ENCODE data around the gene CFAP77. TPM values are rescaled to one million over a fixed set of nuclear protein-coding genes. Genes with fewer than 3 reads are reported as not detected.

CFAP77 gene
- total and polyA plus RNA-seq, 2 of the 8 experiments (the other 6 are each of a cell fraction or from before 2014, with no cell fraction given), result 0.63 to 0.97 TPM

- no peak overlapping the region for H2BK15ac ChIP-seq (ENCODE audit: low read length)
- no peaks in the 10 kb centered on the region; a peak in 1 of 7 replicates for H3K4me1 ChIP-seq (replicated peaks in 1 of 4; ENCODE audit: control insufficient read depth in 3 of 4, insufficient read depth in 4 of 4, low read length in 3 of 4)
- H3K23me2 ChIP-seq (ENCODE audit: low read depth, low read length), result no peaks in the 10 kb centered on the region
- H3K36me3 ChIP-seq (ENCODE audit: control insufficient read depth in 2 of 4, insufficient read depth in 4 of 4, low read length in 3 of 4), result no peaks in the 10 kb centered on the region
- H3K56ac ChIP-seq (replicated peaks; ENCODE audit: insufficient read length, low read depth, low read length), result no peak overlapping the region
- no peak overlapping the region for H2AK5ac ChIP-seq (ENCODE audit: low read depth, low read length)
- no peak overlapping the region for H2BK12ac ChIP-seq (ENCODE audit: low read depth, low read length)
- FAIRE-seq (no peak), DNase-seq (ENCODE audit: low read depth in 1 of 2, low spot score in 2 of 2) (no peak)
- H3K4me3 ChIP-seq (ENCODE audit: extremely low read depth in 1 of 4, insufficient read depth in 2 of 4, low read depth in 3 of 4, low read length in 4 of 4), result no peak overlapping the region
- no peak overlapping the region for H3K23ac ChIP-seq (ENCODE audit: insufficient read length)
- H2BK20ac ChIP-seq (ENCODE audit: low read length), result no peak overlapping the region
- H4K8ac ChIP-seq (ENCODE audit: extremely low read depth, insufficient read depth, low read length), result no peak overlapping the region
- H3K79me1 ChIP-seq (ENCODE audit: low read depth, low read length), result no peaks in the 10 kb centered on the region
- H3K79me2 ChIP-seq (ENCODE audit: control insufficient read depth in 1 of 2, insufficient read depth in 2 of 2, low read length in 2 of 2), result no peaks in the 10 kb centered on the region
- no peak overlapping the region for H4K5ac ChIP-seq (ENCODE audit: insufficient read length, low read depth, low read length)
- no peak overlapping the region for H3K18ac ChIP-seq (ENCODE audit: extremely low read depth, low read length)
- CTCF ChIA-PET (ENCODE audit: partially characterized antibody), result interaction anchor here (1.0 to 2.8 kb wide), 2 partner anchors 13 to 22 kb away, joined by 3 to 9 read pairs; no protein-coding TSS in a partner anchor
- no peak overlapping the region for H3K14ac ChIP-seq (ENCODE audit: insufficient read length)
- no peak overlapping the region for H2BK120ac ChIP-seq (replicated peaks; ENCODE audit: low read depth, low read length)
- H3K4ac ChIP-seq (replicated peaks; ENCODE audit: insufficient read length, low read depth, low read length), result no peak overlapping the region
- H3K9ac ChIP-seq (replicated peaks in 1 of 4; ENCODE audit: extremely low read depth in 1 of 4, low read depth in 3 of 4, low read length in 3 of 4), result no peak overlapping the region
- H3K4me2 ChIP-seq (ENCODE audit: insufficient read depth in 1 of 2, low read depth in 2 of 2, low read length in 2 of 2), result no peak overlapping the region
- WGBS, 2 experiments (ENCODE audit: extremely low coverage in 1 of 2, insufficient coverage in 1 of 2, insufficient read length in 1 of 2, insufficient replicate concordance in 2 of 2, low coverage in 1 of 2, low lambda C conversion rate in 2 of 2, missing lambda C conversion rate in 1 of 2), result 87% methylated on average over 5 of the region's 5 CpGs; no CpG with 5 or more reads in 1 of the 2 experiments
- H4K20me1 ChIP-seq (replicated peaks in 1 of 2; ENCODE audit: control insufficient read depth in 1 of 2, insufficient read depth in 2 of 2, low read length in 2 of 2), result no peaks in the 10 kb centered on the region
- no peak overlapping the region for H2BK5ac ChIP-seq (ENCODE audit: low read depth, low read length)
- H3K27me3 ChIP-seq (replicated peaks in 1 of 4; ENCODE audit: control insufficient read depth in 3 of 4, extremely low read depth in 1 of 4, insufficient read depth in 3 of 4, low read length in 3 of 4), result no peaks in the 10 kb centered on the region
- no peak overlapping the region for H2AFZ ChIP-seq (ENCODE audit: low read length)
- no peak overlapping the region for H3K27ac ChIP-seq (ENCODE audit: low read depth, low read length)
- H3K9me3 ChIP-seq (ENCODE audit: insufficient read depth in 2 of 2, low read depth in 1 of 2, low read length in 1 of 2), result no peaks in the 10 kb centered on the region
- H4K91ac ChIP-seq (replicated peaks; ENCODE audit: insufficient read length, low read length), result no peak overlapping the region
- POLR2A ChIA-PET (ENCODE audit: partially characterized antibody), result interaction anchor here (0.7 kb wide), 1 partner anchor 39 kb away, joined by 3 read pairs; no protein-coding TSS in a partner anchor
- TF ChIP-seq RNF2 (IDR thresholded peaks at IDR 0.05; ENCODE audit: borderline replicate concordance, low read depth, low read length, missing control alignments, poor library complexity, severe bottlenecking), result no peak
- TF ChIP-seq HDAC2 (IDR thresholded peaks at IDR 0.05; ENCODE audit: borderline replicate concordance in 1 of 2, low read depth in 2 of 2, low read length in 2 of 2), result no peak
- TF ChIP-seq CEBPB (IDR thresholded peaks at IDR 0.05; ENCODE audit: low read depth, low read length), result no peak
- TF ChIP-seq SIN3A (conservative IDR thresholded peaks at IDR 0.05 in 1 of 2, IDR thresholded peaks at IDR 0.05 in 1 of 2; ENCODE audit: low read depth in 1 of 2, low read length in 2 of 2), result no peak
- TF ChIP-seq NANOG (IDR thresholded peaks at IDR 0.05; ENCODE audit: insufficient read depth, low read depth, low read length, poor library complexity, severe bottlenecking), result no peak
- no peak for TF ChIP-seq GABPA (IDR thresholded peaks at IDR 0.05; ENCODE audit: borderline replicate concordance, insufficient read depth, low read length)
- TF ChIP-seq RXRA (IDR thresholded peaks at IDR 0.05; ENCODE audit: insufficient read depth, low read depth, low read length), result no peak
- TF ChIP-seq TCF12 (IDR thresholded peaks at IDR 0.05; ENCODE audit: low read depth, low read length), result no peak
- TF ChIP-seq KDM1A (IDR thresholded peaks at IDR 0.05; ENCODE audit: borderline replicate concordance, low read length), result no peak
- no peak for TF ChIP-seq POLR2AphosphoS5 (IDR thresholded peaks at IDR 0.05; ENCODE audit: low read depth, low read length)
- TF ChIP-seq CBX5 (IDR thresholded peaks at IDR 0.05; ENCODE audit: low read depth, low read length), result no peak
- TF ChIP-seq MAFK (IDR thresholded peaks at IDR 0.05; ENCODE audit: low read depth, low read length), result no peak
- no peak for TF ChIP-seq SAP30 (IDR thresholded peaks at IDR 0.05; ENCODE audit: insufficient read depth, insufficient replicate concordance, low read length)
Measured at GRCh38 chr9:132465131-132465635, 55.2 kb downstream of the CFAP77 start.

Measured in H1 (cell line).